Omental fat pad (tissue), 4 donors: ENCODE results near the gene PRG3. TPM values are rescaled to one million over a fixed set of nuclear protein-coding genes. Genes with fewer than 3 reads are reported as not detected.

Source experiments
- ATAC-seq: fragments of 150-250 bp; one replicate; pipeline ENCODE4 v1.9.1; 2016; ENCODE audit warnings: mild to moderate bottlenecking, moderate library complexity; ENCODE audit not compliant: low FRiP score
- DNase-seq: peaks from one replicate; pipeline ENCODE4 v3.0.0-alpha.2; 2019; ENCODE audit warnings: low spot score
- total RNA-seq, 4 donors: library from RNA; depleted of rRNA; stranded (reverse); fragments of >200 nt; gene quantifications; one replicate each; pipeline ENCODE4 v1.1.0, GENCODE V29; 2016
- TF ChIP-seq, protein P1 (sequence below), 3 donors: fragments of 450-650 bp; IDR thresholded peaks; one replicate each; pipeline ENCODE4 v1.5.1; 2016 to 2017; ENCODE audit warnings: antibody characterized with exemption in 3 of 3, mild to moderate bottlenecking in 3 of 3, moderate library complexity in 2 of 3

Gene PRG3
- total RNA-seq, 4 donors from 2014 or later = not detected

DNA sequence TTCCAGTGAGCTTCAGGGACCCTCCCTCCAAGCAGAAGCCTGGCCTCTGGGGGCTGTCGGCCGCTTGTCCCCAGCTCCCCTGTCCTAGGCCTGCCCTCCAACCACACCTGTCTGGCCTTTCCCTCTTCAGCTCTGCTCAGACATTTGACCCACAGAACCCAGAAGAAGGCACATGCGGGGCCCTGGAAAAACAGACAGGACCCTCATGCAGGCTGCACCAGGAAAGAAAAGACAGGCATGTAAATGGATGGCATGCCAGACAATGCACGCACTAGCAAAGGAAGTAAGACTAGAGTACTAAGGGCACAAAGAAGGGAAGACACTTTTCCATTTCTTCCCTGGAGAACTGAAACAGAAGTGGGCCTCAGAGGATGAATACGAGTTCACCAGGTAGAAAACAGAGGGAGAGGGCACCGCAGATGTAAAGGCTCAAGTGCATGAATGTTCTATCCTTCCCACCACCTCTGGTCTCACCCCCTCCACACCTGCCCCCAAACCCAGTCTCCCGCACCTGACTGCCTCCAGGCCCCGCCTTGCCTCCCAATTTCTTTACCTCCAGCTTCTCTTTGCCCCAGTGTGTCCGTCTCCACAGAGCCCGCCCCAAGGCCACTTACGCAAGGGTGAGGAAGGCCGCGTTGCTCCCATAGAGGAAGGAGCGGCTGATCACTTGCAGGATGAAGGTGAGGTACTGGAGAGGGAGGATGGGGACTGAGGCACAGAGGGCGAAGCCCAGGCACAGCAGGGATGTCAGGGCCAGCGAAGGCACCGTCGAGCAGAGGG, 28.6 kb upstream of the PRG3 start:
- TF ChIP-seq, protein P1, sequence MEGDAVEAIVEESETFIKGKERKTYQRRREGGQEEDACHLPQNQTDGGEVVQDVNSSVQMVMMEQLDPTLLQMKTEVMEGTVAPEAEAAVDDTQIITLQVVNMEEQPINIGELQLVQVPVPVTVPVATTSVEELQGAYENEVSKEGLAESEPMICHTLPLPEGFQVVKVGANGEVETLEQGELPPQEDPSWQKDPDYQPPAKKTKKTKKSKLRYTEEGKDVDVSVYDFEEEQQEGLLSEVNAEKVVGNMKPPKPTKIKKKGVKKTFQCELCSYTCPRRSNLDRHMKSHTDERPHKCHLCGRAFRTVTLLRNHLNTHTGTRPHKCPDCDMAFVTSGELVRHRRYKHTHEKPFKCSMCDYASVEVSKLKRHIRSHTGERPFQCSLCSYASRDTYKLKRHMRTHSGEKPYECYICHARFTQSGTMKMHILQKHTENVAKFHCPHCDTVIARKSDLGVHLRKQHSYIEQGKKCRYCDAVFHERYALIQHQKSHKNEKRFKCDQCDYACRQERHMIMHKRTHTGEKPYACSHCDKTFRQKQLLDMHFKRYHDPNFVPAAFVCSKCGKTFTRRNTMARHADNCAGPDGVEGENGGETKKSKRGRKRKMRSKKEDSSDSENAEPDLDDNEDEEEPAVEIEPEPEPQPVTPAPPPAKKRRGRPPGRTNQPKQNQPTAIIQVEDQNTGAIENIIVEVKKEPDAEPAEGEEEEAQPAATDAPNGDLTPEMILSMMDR (IDR thresholded peaks at IDR 0.05) = no peak
- ATAC-seq (no peak), DNase-seq (no peak)

DNA sequence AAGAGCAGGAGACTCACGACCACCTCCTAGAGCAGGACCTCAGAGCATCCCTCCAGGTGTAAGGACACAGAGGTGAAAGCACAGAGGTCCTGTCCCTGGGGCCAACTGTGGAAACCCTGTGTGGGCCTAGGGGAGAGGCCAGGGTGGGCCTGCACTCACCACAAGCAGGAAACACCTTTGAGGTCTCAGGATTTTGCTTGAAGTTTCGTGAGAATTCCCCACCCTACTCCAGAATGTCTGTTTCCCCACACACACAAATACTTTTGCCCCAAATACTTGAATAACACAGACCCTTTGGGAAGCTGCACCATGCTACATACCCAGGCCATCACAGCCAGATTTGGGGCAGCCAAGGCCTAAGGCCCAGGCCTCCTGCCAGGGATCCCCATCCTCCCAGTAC, 27.8 kb upstream of the PRG3 start:
- ATAC-seq (no peak), DNase-seq (no peak)
- TF ChIP-seq, protein P1 (IDR thresholded peaks at IDR 0.05) = no peak

DNA sequence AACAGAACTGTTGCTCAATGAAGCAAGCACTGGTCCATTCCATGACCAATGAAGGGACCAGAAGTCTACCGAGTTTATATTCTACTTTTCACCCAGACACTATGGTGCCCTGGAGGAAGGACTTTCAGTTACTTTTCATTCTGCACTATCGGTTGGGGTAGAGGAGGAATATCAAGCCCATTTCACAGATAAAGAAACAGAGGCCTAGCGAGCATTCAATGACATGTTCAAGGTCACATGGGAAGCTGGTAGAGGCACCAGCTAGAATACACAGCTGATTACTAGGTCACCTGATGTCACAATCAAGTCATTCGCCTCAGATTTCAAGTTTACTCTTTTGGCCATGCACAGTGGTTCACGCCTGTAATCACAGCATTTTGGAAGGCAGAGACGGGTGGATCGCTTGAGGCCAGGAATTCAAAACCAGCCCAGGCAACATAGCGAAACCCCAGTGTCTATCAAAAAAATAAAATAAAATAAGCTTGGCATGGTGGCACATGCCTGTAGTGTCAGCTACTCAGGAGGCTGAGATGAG, 27.1 kb upstream of the PRG3 start:
- ATAC-seq (no peak), DNase-seq (no peak)
- TF ChIP-seq, protein P1 (IDR thresholded peaks at IDR 0.05) = no peak

DNA sequence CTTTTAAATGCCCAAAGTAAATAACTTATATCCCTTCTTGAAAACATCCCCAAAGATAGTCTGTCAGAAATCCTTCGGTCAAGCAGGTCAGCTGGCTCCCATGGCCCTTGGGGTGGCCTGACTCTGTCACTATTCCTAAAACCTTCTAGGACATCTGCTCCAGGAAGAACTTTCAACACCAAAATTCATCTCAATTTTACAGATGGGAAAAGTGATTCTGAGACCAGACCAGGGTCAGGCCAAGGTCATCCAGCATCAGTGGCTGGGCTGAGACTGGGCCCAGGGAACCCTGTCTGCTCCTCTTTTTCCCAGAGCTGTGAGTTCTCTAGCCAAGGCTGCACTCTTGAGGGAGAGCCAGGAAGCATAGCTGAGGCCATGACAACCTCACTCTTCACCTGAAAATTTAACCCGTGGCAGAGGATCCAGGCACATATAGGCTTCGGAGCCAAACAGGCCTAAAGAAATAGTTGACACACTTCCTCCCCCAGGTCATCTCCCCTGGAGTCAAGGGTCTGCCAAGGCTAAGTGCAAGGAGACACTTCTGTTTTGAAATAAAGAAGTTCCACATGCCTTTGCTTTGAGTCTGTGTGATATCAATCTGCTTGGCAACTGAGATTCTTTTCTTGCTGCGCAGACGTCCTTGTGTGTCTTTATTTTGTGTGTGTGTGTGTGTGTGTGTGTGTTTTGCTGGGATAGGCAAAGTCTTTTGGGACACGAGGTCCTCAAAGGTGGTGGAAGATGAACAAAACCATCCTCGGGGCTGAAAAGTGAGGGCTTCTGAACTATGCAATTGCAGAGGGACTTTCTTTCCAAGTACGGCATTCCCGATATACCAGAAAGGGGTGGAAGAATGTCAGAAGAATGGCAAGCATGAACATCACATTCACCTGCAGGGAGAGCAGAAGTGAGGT, 26.3 kb upstream of the PRG3 start:
- ATAC-seq = no peak
- no peak for DNase-seq
- TF ChIP-seq, protein P1 (IDR thresholded peaks at IDR 0.05) = no peak

DNA sequence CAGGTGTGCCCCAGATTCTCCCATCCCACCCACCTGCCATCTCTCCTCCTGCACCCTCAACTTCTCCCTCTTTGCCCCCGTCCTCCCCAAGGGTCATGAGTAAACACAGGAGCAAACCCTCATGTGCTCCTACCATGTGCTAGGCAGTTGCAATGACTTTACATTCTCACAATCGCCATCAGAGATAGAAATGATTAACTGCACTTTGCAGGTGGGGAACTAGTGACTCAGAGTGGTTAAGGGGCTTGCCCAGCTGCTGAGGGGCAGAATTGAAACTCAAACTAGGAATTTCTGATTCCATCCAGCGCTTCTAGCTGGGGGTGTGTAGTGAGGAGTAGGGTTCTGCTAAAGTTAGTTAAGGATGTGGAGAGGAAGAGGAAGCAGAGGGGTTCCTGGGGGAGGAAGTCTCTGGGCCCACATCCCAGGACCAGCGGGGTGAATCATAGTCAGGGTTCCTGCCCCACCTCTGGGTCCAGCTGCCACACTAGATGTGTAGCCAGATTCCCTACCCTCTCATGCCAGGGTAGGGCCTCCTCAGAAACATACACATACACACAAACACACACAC, 25.5 kb upstream of the PRG3 start:
- peak; percentile 55 for ATAC-seq
- no peak for DNase-seq
- TF ChIP-seq, protein P1 (IDR thresholded peaks at IDR 0.05) = no peak

DNA sequence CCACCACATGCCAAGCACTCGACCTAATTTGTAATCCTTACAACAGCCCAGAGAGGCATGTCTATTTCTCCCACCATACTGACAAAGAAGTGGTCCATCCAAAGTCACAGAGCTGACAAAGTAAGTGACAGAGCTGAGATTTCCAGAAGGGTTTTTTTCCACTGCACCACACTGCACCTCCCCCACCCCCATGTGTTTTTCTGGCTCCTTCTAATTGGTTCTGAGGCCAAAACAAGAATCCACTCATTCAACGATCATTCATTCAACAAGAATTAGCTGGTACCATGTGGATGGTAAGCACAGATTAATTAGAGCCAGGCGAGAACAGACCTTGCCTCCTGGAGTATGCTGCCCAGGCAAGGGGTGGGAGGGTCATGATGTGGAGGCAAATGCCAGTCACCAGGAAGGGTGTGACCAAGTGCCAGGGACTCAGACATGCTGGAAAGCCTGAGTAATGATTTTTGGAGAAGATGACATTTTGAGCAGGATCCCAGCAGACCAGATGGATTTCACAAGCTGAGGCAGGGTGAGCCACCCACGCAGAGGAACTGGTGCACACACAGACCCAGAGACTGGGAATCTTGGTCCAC, 24.4 kb upstream of the PRG3 start:
- TF ChIP-seq, protein P1 (IDR thresholded peaks at IDR 0.05) = no peak
- no peak for ATAC-seq
- DNase-seq = no peak
